ENCODE data around the gene MMEL1. TPM values are rescaled to one million over a fixed set of nuclear protein-coding genes. Genes with fewer than 3 reads are reported as not detected.

The MMEL1 gene
- total and polyA plus RNA-seq, 2 experiments from 2014 or later: 0.57 to 0.90 TPM

GRCh38 chr1:2602311-2602835 lies 30.4 kb downstream of the MMEL1 start:
- H3K27ac Mint-ChIP-seq: no peak overlapping the region

GRCh38 chr1:2601721-2602303 lies 31.0 kb downstream of the MMEL1 start:
- H2AFZ ChIP-seq: no peak overlapping the region
- H3K27me3 ChIP-seq (ENCODE audit: insufficient read depth): no peaks in the 10 kb centered on the region
- peaks cover 8% of the 10 kb centered on the region for H3K27me3 Mint-ChIP-seq (ENCODE audit: insufficient read depth, low read depth, poor library complexity)
- DNase-seq (ENCODE audit: low spot score) (no peak), ATAC-seq (no peak)
- H3K27ac Mint-ChIP-seq: no peak overlapping the region
- no peaks in the 10 kb centered on the region for H3K9me2 ChIP-seq (ENCODE audit: insufficient read depth)
- H3K4me3 ChIP-seq: no peak overlapping the region
- no peaks in the 10 kb centered on the region for H3K4me1 ChIP-seq (ENCODE audit: insufficient read depth)
- H3K4me3 Mint-ChIP-seq: no peak overlapping the region
- H3K9me3 Mint-ChIP-seq: peaks cover 4% of the 10 kb centered on the region; the same call in 2 of the 3 replicates
- H3K4me1 Mint-ChIP-seq: no peaks in the 10 kb centered on the region
- H3K36me3 ChIP-seq (ENCODE audit: insufficient read depth): no peaks in the 10 kb centered on the region
- H3F3A ChIP-seq (replicated peaks; ENCODE audit: low read depth): no peaks in the 10 kb centered on the region
- no peaks in the 10 kb centered on the region for H3K36me3 Mint-ChIP-seq (ENCODE audit: low read depth)
- H4K20me1 ChIP-seq (replicated peaks; ENCODE audit: insufficient read depth): no peaks in the 10 kb centered on the region
- no peak overlapping the region for H3K4me2 ChIP-seq
- H3K27ac ChIP-seq (ENCODE audit: low read depth): no peak overlapping the region
- no peaks in the 10 kb centered on the region for H3K79me2 ChIP-seq (replicated peaks; ENCODE audit: insufficient read depth)
- TF ChIP-seq EZH2 (IDR thresholded peaks at IDR 0.05; ENCODE audit: low read depth, unreplicated experiment) (no peak), ZNF462 (CRISPR knock-in tag; IDR thresholded peaks at IDR 0.05) (no peak), ZNF114 (CRISPR knock-in tag; IDR thresholded peaks at IDR 0.05) (no peak), EZH2phosphoT487 (IDR thresholded peaks at IDR 0.05; ENCODE audit: unreplicated experiment) (no peak), NANOG (IDR thresholded peaks at IDR 0.05; ENCODE audit: borderline replicate concordance) (no peak), ZNF331 (CRISPR knock-in tag; IDR thresholded peaks at IDR 0.05; ENCODE audit: low read depth) (no peak), JUNB (IDR thresholded peaks at IDR 0.05; ENCODE audit: unreplicated experiment) (no peak), REST (IDR thresholded peaks at IDR 0.05; ENCODE audit: unreplicated experiment) (no peak)

More at GRCh38 chr1:2602311-2602835, 30.4 kb downstream of the MMEL1 start:
- Histone ChIP-seq H4K20me1 (replicated peaks; ENCODE audit: insufficient read depth) (no peaks in the 10 kb centered on the region), H3K4me1 (ENCODE audit: insufficient read depth) (no peaks in the 10 kb centered on the region), H3F3A (replicated peaks; ENCODE audit: low read depth) (no peaks in the 10 kb centered on the region), H3K9me2 (ENCODE audit: insufficient read depth) (no peaks in the 10 kb centered on the region), H3K4me2 (no peak overlapping the region), H3K36me3 (ENCODE audit: insufficient read depth) (no peaks in the 10 kb centered on the region), H3K79me2 (replicated peaks; ENCODE audit: insufficient read depth) (no peaks in the 10 kb centered on the region), H3K27ac (ENCODE audit: low read depth) (no peak overlapping the region), H2AFZ (no peak overlapping the region), H3K4me3 (no peak overlapping the region), H3K27me3 (ENCODE audit: insufficient read depth) (no peaks in the 10 kb centered on the region)
- DNase-seq (ENCODE audit: low spot score) (no peak), ATAC-seq (no peak)
- H3K27me3 Mint-ChIP-seq (ENCODE audit: insufficient read depth, low read depth, poor library complexity): peaks cover 8% of the 10 kb centered on the region
- no peaks in the 10 kb centered on the region for H3K4me1 Mint-ChIP-seq
- H3K9me3 Mint-ChIP-seq: peaks cover 4% of the 10 kb centered on the region; the same call in 2 of the 3 replicates
- H3K4me3 Mint-ChIP-seq: no peak overlapping the region
- TF ChIP-seq NANOG (IDR thresholded peaks at IDR 0.05; ENCODE audit: borderline replicate concordance) (no peak), EZH2phosphoT487 (IDR thresholded peaks at IDR 0.05; ENCODE audit: unreplicated experiment) (no peak), POLR2AphosphoS5 (IDR thresholded peaks at IDR 0.05; ENCODE audit: low read depth) (no peak), CREB1 (CRISPR knock-in tag; IDR thresholded peaks at IDR 0.05; ENCODE audit: low read depth) (no peak), ZNF114 (CRISPR knock-in tag; IDR thresholded peaks at IDR 0.05) (no peak), ZNF331 (CRISPR knock-in tag; IDR thresholded peaks at IDR 0.05; ENCODE audit: low read depth) (no peak)
- no peaks in the 10 kb centered on the region for H3K36me3 Mint-ChIP-seq (ENCODE audit: low read depth)

Measured in GM23338 (cell line).